HCT116 (cell line): Measurements from ENCODE around the gene VPS37B.

Experiments used
- EGR1 ChIP-seq: IDR thresholded peaks from 2 replicates; pipeline ENCODE4 v1.6.1; 2012; ENCODE audit warnings: low read depth
- EZH2 ChIP-seq: fragments of 200-600 bp; sonication (generic); IDR thresholded peaks from 2 replicates; pipeline ENCODE4 v1.6.1; 2017; ENCODE audit warnings: antibody characterized with exemption, mixed run types
- EZH2phosphoT487 ChIP-seq: fragments of 200-600 bp; IDR thresholded peaks from 2 replicates; pipeline ENCODE4 v1.6.1; 2018; ENCODE audit warnings: antibody characterized with exemption, borderline replicate concordance
- POLR2A ChIP-seq: IDR thresholded peaks from 2 replicates; pipeline ENCODE4 v1.7.0; 2011; ENCODE audit warnings: borderline replicate concordance; ENCODE audit not compliant: insufficient read depth, insufficient read length; ENCODE audit errors: extremely low read depth
- POLR2AphosphoS5 ChIP-seq: IDR thresholded peaks from 2 replicates; pipeline ENCODE4 v1.6.1; 2011; ENCODE audit warnings: mild to moderate bottlenecking, low read depth, low read length, moderate library complexity
- RAD21 ChIP-seq: IDR thresholded peaks from 2 replicates; pipeline ENCODE4 v1.6.1; 2012; ENCODE audit warnings: low read depth, mild to moderate bottlenecking
- SIN3A ChIP-seq: IDR thresholded peaks from 2 replicates; pipeline ENCODE4 v1.6.1; 2012; ENCODE audit warnings: low read depth
- SP1 ChIP-seq: IDR thresholded peaks from 2 replicates; pipeline ENCODE4 v1.6.1; 2012; ENCODE audit warnings: low read depth
- TCF7L2 ChIP-seq: IDR thresholded peaks from 2 replicates; pipeline ENCODE4 v1.7.0; 2011; ENCODE audit warnings: borderline replicate concordance, inconsistent platforms; ENCODE audit not compliant: insufficient read depth, insufficient read length; ENCODE audit errors: extremely low read depth
- YY1 ChIP-seq: IDR thresholded peaks from 2 replicates; pipeline ENCODE4 v1.6.1; 2011; ENCODE audit warnings: low read length, low read depth, moderate library complexity, mild to moderate bottlenecking; ENCODE audit not compliant: insufficient replicate concordance; ENCODE audit errors: extremely low read depth
- ZNF274 ChIP-seq: fragments of 200-500 bp; sonication (Bioruptor generic); IDR thresholded peaks from 2 replicates; pipeline ENCODE4 v1.6.1; 2014; ENCODE audit warnings: mild to moderate bottlenecking, low read depth, low read length, inconsistent platforms
- TF ChIP-seq, protein P1 (sequence below), 3 experiments: fragments of 200-600 bp in 1 of 3; sonication (generic) in 1 of 3; IDR thresholded peaks in 2 of 3; conservative IDR thresholded peaks in 1 of 3; 2 replicates each; pipeline ENCODE4 v1.5.1; 2012 to 2017; ENCODE audit warnings: low read depth in 2 of 3, low read length in 2 of 3, antibody characterized with exemption in 1 of 3, borderline replicate concordance in 1 of 3, control low read depth in 1 of 3, mild to moderate bottlenecking in 1 of 3, mixed read lengths in 1 of 3, mixed run types in 1 of 3, moderate library complexity in 1 of 3; ENCODE audit not compliant: insufficient read depth in 1 of 3
- TF ChIP-seq, protein P2 (sequence below): IDR thresholded peaks from 2 replicates; pipeline ENCODE4 v1.6.1; 2012
- TF ChIP-seq, protein P3 (sequence below): IDR thresholded peaks from 2 replicates; pipeline ENCODE4 v1.6.1; 2011; ENCODE audit warnings: mild to moderate bottlenecking, low read length, moderate library complexity; ENCODE audit not compliant: insufficient replicate concordance; ENCODE audit errors: extremely low read depth

DNA sequence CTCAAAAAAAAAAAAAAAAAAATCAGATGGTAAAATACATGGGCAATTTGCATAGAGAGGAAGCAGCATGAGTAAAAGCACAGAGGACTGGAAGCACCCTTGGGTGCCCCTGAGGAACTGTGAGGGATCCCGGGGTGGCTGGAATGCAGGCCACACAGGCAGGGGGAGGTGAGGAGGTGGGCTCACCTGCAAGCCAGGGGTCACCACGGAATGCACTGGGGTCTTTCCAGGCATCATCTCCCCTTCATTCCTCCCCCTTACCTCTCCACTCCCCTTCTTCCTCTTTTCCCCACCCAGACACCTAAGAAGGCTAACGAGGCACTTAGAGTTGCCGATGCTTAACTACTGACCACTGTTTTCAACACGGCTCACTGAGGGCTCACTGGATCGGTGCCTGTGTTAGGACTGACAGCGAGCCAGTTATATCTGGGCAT lies 75.1 kb downstream of the VPS37B start:
- no peak for TF ChIP-seq POLR2AphosphoS5
- TF ChIP-seq, protein P1, sequence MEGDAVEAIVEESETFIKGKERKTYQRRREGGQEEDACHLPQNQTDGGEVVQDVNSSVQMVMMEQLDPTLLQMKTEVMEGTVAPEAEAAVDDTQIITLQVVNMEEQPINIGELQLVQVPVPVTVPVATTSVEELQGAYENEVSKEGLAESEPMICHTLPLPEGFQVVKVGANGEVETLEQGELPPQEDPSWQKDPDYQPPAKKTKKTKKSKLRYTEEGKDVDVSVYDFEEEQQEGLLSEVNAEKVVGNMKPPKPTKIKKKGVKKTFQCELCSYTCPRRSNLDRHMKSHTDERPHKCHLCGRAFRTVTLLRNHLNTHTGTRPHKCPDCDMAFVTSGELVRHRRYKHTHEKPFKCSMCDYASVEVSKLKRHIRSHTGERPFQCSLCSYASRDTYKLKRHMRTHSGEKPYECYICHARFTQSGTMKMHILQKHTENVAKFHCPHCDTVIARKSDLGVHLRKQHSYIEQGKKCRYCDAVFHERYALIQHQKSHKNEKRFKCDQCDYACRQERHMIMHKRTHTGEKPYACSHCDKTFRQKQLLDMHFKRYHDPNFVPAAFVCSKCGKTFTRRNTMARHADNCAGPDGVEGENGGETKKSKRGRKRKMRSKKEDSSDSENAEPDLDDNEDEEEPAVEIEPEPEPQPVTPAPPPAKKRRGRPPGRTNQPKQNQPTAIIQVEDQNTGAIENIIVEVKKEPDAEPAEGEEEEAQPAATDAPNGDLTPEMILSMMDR (IDR thresholded peaks at IDR 0.05 in 2 of 3, conservative IDR thresholded peaks at IDR 0.05 in 1 of 3; ENCODE audit: borderline replicate concordance in 1 of 3, insufficient read depth in 1 of 3, low read depth in 2 of 3, low read length in 2 of 3) = no peak
- TF ChIP-seq POLR2A = no peak
- no peak for TF ChIP-seq EZH2phosphoT487
- TF ChIP-seq ZNF274 = no peak
- no peak for TF ChIP-seq SP1
- TF ChIP-seq, protein P2, sequence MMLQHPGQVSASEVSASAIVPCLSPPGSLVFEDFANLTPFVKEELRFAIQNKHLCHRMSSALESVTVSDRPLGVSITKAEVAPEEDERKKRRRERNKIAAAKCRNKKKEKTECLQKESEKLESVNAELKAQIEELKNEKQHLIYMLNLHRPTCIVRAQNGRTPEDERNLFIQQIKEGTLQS = no peak
- no peak for TF ChIP-seq EGR1
- TF ChIP-seq, protein P3, sequence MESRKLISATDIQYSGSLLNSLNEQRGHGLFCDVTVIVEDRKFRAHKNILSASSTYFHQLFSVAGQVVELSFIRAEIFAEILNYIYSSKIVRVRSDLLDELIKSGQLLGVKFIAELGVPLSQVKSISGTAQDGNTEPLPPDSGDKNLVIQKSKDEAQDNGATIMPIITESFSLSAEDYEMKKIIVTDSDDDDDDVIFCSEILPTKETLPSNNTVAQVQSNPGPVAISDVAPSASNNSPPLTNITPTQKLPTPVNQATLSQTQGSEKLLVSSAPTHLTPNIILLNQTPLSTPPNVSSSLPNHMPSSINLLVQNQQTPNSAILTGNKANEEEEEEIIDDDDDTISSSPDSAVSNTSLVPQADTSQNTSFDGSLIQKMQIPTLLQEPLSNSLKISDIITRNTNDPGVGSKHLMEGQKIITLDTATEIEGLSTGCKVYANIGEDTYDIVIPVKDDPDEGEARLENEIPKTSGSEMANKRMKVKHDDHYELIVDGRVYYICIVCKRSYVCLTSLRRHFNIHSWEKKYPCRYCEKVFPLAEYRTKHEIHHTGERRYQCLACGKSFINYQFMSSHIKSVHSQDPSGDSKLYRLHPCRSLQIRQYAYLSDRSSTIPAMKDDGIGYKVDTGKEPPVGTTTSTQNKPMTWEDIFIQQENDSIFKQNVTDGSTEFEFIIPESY = no peak
- TF ChIP-seq EZH2 = no peak
- TF ChIP-seq SIN3A = no peak
- no peak for TF ChIP-seq TCF7L2
- TF ChIP-seq RAD21 = no peak
- no peak for TF ChIP-seq YY1
